ENCODE measurements around the gene SCN11A. TPM values are rescaled to one million over a fixed set of nuclear protein-coding genes. Genes with fewer than 3 reads are reported as not detected.

The SCN11A gene
- total RNA-seq: 0.07 TPM in 1 of 2 replicates, not detected in the other

- peak; percentile 73 for DNase-seq (ENCODE audit: low read depth, low spot score)
Measured at GRCh38 chr3:39051649-39052561, at the start of gene SCN11A, which contains the start of gene WDR48. SCN11A (minus strand) TSS chr3:39051944; CDS start chr3:38950362, 101,582 bp downstream. WDR48 (plus strand) TSS chr3:39052016; CDS start chr3:39052026, 10 bp downstream.

GRCh38 chr3:39101022-39101689, 49.4 kb upstream of the SCN11A start:
- DNase-seq (ENCODE audit: low read depth, low spot score): no peak

- DNase-seq (ENCODE audit: low read depth, low spot score): no peak
Measured at GRCh38 chr3:39100500-39100886, 48.7 kb upstream of the SCN11A start.

- DNase-seq (ENCODE audit: low read depth, low spot score): no peak
Measured at GRCh38 chr3:39099738-39100499, 48.2 kb upstream of the SCN11A start.

GRCh38 chr3:39099242-39099641, 47.5 kb upstream of the SCN11A start:
- no peak for DNase-seq (ENCODE audit: low read depth, low spot score)

GRCh38 chr3:39098473-39099000, 46.8 kb upstream of the SCN11A start:
- no peak for DNase-seq (ENCODE audit: low read depth, low spot score)

GRCh38 chr3:39097716-39098472, 46.1 kb upstream of the SCN11A start:
- DNase-seq (ENCODE audit: low read depth, low spot score): no peak

- no peak for DNase-seq (ENCODE audit: low read depth, low spot score)
Measured at GRCh38 chr3:39096775-39097174, 45.0 kb upstream of the SCN11A start.

GRCh38 chr3:39095778-39096177, 44.0 kb upstream of the SCN11A start:
- DNase-seq (ENCODE audit: low read depth, low spot score): no peak

GRCh38 chr3:39094851-39095677, 43.3 kb upstream of the SCN11A start:
- DNase-seq (ENCODE audit: low read depth, low spot score): no peak

GRCh38 chr3:39090922-39091321, 39.2 kb upstream of the SCN11A start:
- no peak for DNase-seq (ENCODE audit: low read depth, low spot score)

- no peak for DNase-seq (ENCODE audit: low read depth, low spot score)
Measured at GRCh38 chr3:39088889-39089288, 37.1 kb upstream of the SCN11A start.

GRCh38 chr3:39088456-39088855, 36.7 kb upstream of the SCN11A start:
- DNase-seq (ENCODE audit: low read depth, low spot score): no peak

- no peak for DNase-seq (ENCODE audit: low read depth, low spot score)
Measured at GRCh38 chr3:39086144-39086543, 34.4 kb upstream of the SCN11A start.

GRCh38 chr3:39082666-39083313, 31.0 kb upstream of the SCN11A start:
- DNase-seq (ENCODE audit: low read depth, low spot score): no peak

GRCh38 chr3:39080026-39080425, 28.3 kb upstream of the SCN11A start:
- no peak for DNase-seq (ENCODE audit: low read depth, low spot score)

GRCh38 chr3:39079530-39079929, 27.8 kb upstream of the SCN11A start:
- DNase-seq (ENCODE audit: low read depth, low spot score): no peak

GRCh38 chr3:39075910-39076309, 24.2 kb upstream of the SCN11A start:
- DNase-seq (ENCODE audit: low read depth, low spot score): no peak

GRCh38 chr3:39068556-39068955, 16.8 kb upstream of the SCN11A start:
- no peak for DNase-seq (ENCODE audit: low read depth, low spot score)

Measured in pulmonary artery endothelial cell (primary cell).